ENCODE measurements around the gene KRT77. TPM values are rescaled to one million over a fixed set of nuclear protein-coding genes. Genes with fewer than 3 reads are reported as not detected.

Gene KRT77
- total RNA-seq, 2 experiments from 2014 or later: not detected

- no peaks in the 10 kb centered on the region for H3K36me3 ChIP-seq (ENCODE audit: insufficient read depth, low read length)
- H3K4me2 ChIP-seq (ENCODE audit: low read length): no peak overlapping the region
- H3K9me2 ChIP-seq (ENCODE audit: insufficient read depth, low read length): no peaks in the 10 kb centered on the region
- H3K27ac ChIP-seq (ENCODE audit: low read depth, low read length, poor library complexity, severe bottlenecking): no peak overlapping the region
- no peaks in the 10 kb centered on the region for H3K9me3 ChIP-seq (ENCODE audit: low read length)
- no peaks in the 10 kb centered on the region for H3K79me2 ChIP-seq (ENCODE audit: insufficient read depth, low read depth, low read length)
- no peak overlapping the region for H3K4me3 ChIP-seq (ENCODE audit: low read depth, low read length, poor library complexity, severe bottlenecking)
- no TSS peak for BruUV-seq (replicated peaks)
- TF ChIP-seq, protein P1, sequence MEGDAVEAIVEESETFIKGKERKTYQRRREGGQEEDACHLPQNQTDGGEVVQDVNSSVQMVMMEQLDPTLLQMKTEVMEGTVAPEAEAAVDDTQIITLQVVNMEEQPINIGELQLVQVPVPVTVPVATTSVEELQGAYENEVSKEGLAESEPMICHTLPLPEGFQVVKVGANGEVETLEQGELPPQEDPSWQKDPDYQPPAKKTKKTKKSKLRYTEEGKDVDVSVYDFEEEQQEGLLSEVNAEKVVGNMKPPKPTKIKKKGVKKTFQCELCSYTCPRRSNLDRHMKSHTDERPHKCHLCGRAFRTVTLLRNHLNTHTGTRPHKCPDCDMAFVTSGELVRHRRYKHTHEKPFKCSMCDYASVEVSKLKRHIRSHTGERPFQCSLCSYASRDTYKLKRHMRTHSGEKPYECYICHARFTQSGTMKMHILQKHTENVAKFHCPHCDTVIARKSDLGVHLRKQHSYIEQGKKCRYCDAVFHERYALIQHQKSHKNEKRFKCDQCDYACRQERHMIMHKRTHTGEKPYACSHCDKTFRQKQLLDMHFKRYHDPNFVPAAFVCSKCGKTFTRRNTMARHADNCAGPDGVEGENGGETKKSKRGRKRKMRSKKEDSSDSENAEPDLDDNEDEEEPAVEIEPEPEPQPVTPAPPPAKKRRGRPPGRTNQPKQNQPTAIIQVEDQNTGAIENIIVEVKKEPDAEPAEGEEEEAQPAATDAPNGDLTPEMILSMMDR (conservative IDR thresholded peaks at IDR 0.05; ENCODE audit: low read length): no peak
- no peak for TF ChIP-seq EZH2phosphoT487 (IDR thresholded peaks at IDR 0.05; ENCODE audit: borderline replicate concordance, low read depth, low read length)
- ChIA-PET CTCF (ENCODE audit: unreplicated experiment) (no interaction called here), POLR2A (no interaction called here)
- no peak overlapping the region for H2AFZ ChIP-seq (ENCODE audit: low read length)
- DNase-seq (ENCODE audit: low spot score): no peak
- intact Hi-C loops (cut with micrococcal nuclease; ENCODE audit: unreplicated experiment): no loop called here
- H3K4me1 ChIP-seq (ENCODE audit: insufficient read depth, low read length, poor library complexity, severe bottlenecking): no peaks in the 10 kb centered on the region
- H4K20me1 ChIP-seq (ENCODE audit: insufficient read depth, low read length): no peaks in the 10 kb centered on the region
Observed at GRCh38 chr12:52749827-52750226, 46.5 kb upstream of the KRT77 start.

- Histone ChIP-seq H3K9me3 (ENCODE audit: low read length) (no peaks in the 10 kb centered on the region), H3K79me2 (ENCODE audit: insufficient read depth, low read depth, low read length) (no peaks in the 10 kb centered on the region), H3K4me2 (ENCODE audit: low read length) (no peak overlapping the region), H4K20me1 (ENCODE audit: insufficient read depth, low read length) (no peaks in the 10 kb centered on the region), H3K36me3 (ENCODE audit: insufficient read depth, low read length) (no peaks in the 10 kb centered on the region), H3K4me1 (ENCODE audit: insufficient read depth, low read length, poor library complexity, severe bottlenecking) (no peaks in the 10 kb centered on the region), H2AFZ (ENCODE audit: low read length) (no peak overlapping the region), H3K4me3 (ENCODE audit: low read depth, low read length, poor library complexity, severe bottlenecking) (no peak overlapping the region), H3K9me2 (ENCODE audit: insufficient read depth, low read length) (no peaks in the 10 kb centered on the region), H3K27ac (ENCODE audit: low read depth, low read length, poor library complexity, severe bottlenecking) (no peak overlapping the region)
- ChIA-PET POLR2A (no interaction called here), CTCF (ENCODE audit: unreplicated experiment) (no interaction called here)
- DNase-seq (ENCODE audit: low spot score): no peak
- TF ChIP-seq EZH2phosphoT487 (IDR thresholded peaks at IDR 0.05; ENCODE audit: borderline replicate concordance, low read depth, low read length): no peak
- TF ChIP-seq, protein P1 (conservative IDR thresholded peaks at IDR 0.05; ENCODE audit: low read length): no peak
- intact Hi-C loops (cut with micrococcal nuclease; ENCODE audit: unreplicated experiment): no loop called here
- BruUV-seq (replicated peaks): no TSS peak
Observed at GRCh38 chr12:52748578-52748977, 45.3 kb upstream of the KRT77 start.

GRCh38 chr12:52745554-52745953 is 42.2 kb upstream of the KRT77 start:
- Histone ChIP-seq H2AFZ (ENCODE audit: low read length) (no peak overlapping the region), H3K36me3 (ENCODE audit: insufficient read depth, low read length) (no peaks in the 10 kb centered on the region), H3K9me2 (ENCODE audit: insufficient read depth, low read length) (no peaks in the 10 kb centered on the region), H4K20me1 (ENCODE audit: insufficient read depth, low read length) (no peaks in the 10 kb centered on the region), H3K79me2 (ENCODE audit: insufficient read depth, low read depth, low read length) (no peaks in the 10 kb centered on the region), H3K4me3 (ENCODE audit: low read depth, low read length, poor library complexity, severe bottlenecking) (no peak overlapping the region), H3K4me2 (ENCODE audit: low read length) (no peak overlapping the region), H3K9me3 (ENCODE audit: low read length) (no peaks in the 10 kb centered on the region), H3K27ac (ENCODE audit: low read depth, low read length, poor library complexity, severe bottlenecking) (no peak overlapping the region), H3K4me1 (ENCODE audit: insufficient read depth, low read length, poor library complexity, severe bottlenecking) (no peaks in the 10 kb centered on the region)
- intact Hi-C loops (cut with micrococcal nuclease; ENCODE audit: unreplicated experiment): no loop called here
- ChIA-PET CTCF (ENCODE audit: unreplicated experiment) (interaction anchor here (0.6 kb wide), 1 partner anchor 25 kb away, joined by 3 read pairs; no protein-coding TSS in a partner anchor), POLR2A (no interaction called here)
- no peak for DNase-seq (ENCODE audit: low spot score)
- no peak for TF ChIP-seq EZH2phosphoT487 (IDR thresholded peaks at IDR 0.05; ENCODE audit: borderline replicate concordance, low read depth, low read length)
- TF ChIP-seq, protein P1 (conservative IDR thresholded peaks at IDR 0.05; ENCODE audit: low read length): no peak
- BruUV-seq (replicated peaks): no TSS peak

Measured in OCI-LY7 (cell line).